Measurements from ENCODE around the gene PLCL1.

Gene PLCL1

GRCh38 chr2:197927994-197928393, 123.6 kb downstream of the PLCL1 start:
- no peak for DNase-seq (ENCODE audit: low read depth)

DNA sequence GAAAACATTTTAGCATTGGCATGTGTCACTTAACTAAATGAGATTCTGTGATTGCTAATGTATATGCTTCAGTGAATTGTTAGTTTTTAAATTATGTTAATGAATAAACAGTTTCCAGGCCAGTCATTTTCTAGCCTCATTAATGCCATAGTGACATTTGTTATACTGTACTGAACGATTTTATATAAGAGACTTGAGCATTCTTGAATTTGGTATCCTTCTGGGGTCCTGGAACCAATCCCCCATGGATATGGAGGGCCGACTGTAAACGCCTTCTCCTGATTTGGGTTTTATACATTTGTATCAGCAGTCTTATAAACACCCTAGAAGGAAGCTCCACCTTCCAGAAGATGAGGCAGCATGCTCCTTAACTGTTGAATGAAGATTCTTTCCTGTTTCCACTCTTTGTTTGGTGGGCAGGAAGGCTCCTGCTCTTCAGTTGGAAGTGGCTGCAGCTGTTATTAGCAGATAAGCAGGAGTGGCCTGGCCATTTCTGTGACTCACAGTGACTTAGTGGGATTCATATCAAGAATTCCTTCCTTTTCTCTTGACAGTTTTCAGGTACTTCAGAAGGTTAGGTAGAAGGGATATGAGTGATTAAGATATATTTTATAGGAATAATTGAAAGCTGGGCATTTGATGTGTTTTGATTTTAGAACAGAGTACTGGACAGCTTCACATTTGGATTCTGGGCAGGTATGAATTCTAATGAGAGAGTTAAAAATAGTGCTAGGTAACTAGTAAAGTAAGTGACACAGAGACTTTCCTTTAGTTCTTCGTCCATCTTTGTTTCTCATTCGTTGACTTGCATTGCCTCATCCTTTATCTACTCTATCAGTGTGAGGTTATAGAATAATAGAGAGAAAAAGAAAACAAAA, 124.9 kb downstream of the PLCL1 start:
- no peak for DNase-seq (ENCODE audit: low read depth)

DNA sequence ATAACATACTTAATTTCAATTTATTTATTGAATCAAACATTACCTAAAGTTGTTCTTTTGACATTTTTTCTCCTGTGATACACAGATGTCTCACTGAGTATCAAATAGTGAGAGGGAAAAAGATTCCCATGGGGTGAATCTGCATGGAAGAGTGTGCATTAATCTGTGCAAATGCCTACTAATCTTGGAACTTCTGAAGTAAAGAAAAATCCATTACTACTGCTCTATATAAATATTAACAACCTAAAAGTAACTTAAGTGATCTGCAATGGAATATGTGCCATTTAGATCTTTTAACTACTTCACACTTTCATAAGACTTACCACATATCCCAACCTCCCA, 125.5 kb downstream of the PLCL1 start:
- no peak for DNase-seq (ENCODE audit: low read depth)

DNA sequence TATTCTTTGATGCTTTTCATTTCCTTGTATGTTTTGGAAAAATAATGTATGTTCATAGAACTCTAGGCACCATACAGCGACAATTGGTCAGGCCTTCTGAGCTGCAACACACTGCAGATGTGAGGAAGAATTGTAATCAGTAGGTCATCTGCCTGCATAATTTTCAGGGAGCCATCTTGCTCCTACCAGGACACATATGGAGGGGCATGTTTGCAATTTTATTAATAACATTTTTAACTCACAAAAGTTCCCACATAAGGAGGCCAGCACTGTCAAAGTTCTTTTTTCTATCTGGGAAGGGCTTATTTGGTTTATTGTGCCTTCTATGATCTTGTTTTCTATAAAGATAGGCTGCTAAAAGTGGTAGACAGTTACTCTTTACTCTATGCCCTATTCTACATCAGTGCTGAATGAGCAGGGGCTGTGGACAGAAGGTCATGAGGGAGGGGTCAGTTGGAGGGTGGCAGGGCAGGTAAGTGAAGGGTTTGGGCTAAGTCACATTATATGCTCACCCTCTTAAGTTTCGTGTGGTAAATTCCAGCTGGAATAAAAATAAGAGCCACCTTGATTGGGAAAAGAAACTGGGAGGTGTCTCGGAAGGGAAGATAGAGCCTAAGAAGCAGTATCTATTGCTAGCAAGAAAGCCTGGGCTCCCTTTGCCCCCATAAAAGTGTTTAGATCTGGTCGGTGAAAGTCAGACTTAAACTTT, 126.3 kb downstream of the PLCL1 start:
- DNase-seq (ENCODE audit: low read depth) = no peak

DNA sequence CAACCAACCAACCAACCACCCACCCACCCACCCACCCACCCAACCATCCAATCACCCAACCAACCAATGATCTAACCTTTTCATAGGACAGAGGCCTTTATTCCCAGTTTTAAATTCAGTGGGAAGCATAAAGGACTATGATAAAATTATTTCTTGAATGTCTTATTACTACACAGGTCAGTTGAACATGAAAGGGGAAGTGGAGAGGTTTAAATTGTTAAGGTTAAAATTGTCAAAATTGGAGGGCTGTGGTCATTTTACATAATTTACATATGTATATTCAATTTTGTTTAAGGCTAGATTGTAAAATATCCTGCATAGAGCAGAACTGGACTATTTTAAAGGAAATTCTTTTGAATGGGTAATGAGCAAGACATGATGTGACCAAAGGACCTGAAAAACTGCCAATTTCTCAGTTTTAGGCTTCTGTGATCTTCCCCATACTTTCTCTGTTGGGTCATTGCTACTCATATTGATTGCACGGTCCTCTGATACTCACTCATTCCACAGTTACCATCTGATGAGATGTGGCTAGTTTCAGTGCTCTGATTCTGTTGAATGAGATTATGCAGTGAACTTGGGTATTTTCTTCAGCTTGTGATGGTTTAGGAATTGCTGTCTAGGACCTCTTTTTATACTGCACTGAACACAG, 127.4 kb downstream of the PLCL1 start:
- DNase-seq (ENCODE audit: low read depth) = no peak

DNA sequence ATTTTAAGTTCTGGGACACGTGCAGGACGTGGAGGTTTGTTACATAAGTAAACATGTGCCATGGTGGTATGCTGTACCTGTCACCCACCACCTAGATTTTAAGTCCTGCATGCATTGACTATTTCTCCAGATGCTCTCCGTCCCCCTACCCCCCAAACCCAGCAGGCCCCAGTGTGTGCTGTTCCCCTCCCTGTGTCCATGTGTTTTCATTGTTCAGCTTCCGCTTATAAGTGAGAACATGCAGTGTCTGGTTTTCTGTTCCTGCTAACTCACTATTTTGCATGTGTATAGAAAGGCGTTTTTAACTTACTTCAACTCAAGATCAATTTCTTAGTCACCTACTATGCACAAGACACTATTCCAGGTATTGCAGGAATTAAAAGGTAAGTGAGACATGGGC, 128.0 kb downstream of the PLCL1 start:
- no peak for DNase-seq (ENCODE audit: low read depth)

DNA sequence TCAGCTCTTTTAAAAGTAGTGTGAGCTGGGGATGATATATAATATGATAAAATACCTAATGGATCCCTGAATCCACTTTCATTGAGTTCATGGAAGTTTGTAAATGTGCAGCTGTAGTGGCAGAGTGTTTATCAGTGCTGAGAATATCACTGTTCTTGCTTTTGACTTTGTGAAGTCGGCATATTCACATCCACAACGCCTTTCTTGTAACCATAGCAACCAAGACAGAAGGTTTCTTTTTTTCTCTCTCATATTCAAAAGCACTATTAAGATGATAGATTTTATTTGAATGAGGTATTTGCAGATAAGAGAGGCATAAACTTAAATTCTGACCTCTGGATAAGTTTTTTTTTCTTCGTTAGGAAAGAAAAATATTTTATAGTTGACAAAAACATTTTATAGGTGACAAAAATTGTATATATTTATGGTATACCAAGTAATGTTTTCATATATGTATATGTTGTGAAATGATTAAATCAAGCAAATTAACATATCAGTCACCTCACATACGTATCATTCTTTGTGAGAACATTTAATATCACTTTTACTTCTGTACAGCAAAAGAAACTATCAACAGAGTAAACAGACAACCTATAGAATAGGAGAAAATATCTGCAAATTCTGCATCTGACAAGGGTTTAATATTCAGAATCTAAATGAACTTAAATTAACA, 130.0 kb downstream of the PLCL1 start:
- no peak for DNase-seq (ENCODE audit: low read depth)

DNA sequence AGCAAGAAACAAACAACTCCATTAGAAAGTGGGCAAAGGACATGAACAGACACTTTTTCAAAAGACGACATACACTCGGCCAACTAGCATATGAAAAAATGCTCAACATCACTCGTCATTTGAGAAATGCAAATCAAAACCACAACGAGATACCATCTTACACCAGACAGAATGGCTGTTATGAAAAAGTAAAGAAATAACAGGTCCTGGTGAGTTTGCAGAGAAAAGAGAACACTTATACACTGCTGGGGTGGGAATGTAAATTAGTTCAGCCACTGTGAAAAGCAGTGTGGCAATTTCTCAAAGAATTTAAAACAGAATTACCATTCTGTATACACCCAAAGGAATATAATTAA, 130.5 kb downstream of the PLCL1 start:
- no peak for DNase-seq (ENCODE audit: low read depth)

GRCh38 chr2:197937814-197938213, 133.4 kb downstream of the PLCL1 start:
- no peak for DNase-seq (ENCODE audit: low read depth)

- DNase-seq (ENCODE audit: low read depth) = no peak
Observed at GRCh38 chr2:197938555-197938954, 134.2 kb downstream of the PLCL1 start.

DNA sequence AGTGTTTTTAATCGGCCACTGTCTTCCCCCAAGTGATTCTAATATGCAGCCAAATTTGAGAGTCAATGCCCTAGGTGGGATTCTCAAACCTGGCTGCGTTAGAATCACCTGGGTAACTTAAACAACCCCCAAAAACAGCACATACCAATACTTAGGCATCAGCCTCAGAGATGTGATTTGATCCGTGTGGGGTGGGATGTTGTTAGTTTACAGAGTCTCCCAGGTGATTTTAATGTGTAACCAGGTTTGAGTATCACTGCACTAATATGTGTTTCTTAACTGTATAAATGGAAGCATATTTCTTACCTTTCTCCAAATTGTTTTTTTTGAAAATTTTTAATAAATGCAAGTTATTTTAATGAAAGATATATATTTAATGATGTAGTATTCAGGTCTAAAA, 135.4 kb downstream of the PLCL1 start:
- no peak for DNase-seq (ENCODE audit: low read depth)

DNA sequence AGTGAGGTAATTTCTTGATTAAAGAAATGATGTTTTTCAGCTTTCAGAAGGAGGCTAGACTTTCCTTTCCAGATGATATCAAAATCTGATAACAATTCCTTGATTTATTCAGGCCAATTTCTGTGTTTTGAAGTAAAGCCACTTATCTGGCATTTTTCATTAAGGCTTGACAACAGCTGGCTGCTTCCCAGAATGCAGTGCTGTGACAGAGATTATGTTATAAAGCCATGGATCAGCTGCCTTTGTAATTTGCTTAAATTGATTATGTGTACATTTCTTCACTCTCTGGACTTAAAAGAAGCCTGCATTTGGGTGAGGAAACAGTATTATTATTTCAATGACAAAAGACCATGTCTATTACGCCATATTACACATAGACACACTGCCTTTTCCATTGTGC, 136.0 kb downstream of the PLCL1 start:
- DNase-seq (ENCODE audit: low read depth) = no peak

GRCh38 chr2:197941715-197942114, 137.3 kb downstream of the PLCL1 start:
- DNase-seq (ENCODE audit: low read depth) = no peak

DNA sequence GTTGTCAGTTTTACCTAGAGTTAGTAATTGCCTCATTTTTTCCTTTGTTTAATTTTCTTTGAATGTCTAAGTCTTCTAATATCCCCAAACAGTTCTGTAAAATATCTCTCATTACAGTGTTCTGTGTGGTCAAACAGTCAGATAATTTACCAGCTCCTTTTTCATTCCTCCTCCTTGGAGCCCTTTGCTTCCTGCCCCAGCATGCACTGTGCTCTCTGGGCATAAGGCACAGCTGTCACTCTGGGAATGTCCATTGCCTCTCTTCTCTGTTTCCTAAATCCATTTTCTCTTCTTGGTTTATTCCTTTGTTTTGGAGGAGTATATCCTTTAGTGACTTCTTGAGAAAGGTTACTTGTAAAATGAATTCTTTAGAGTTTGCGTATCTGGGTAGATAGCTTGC, 139.3 kb downstream of the PLCL1 start:
- no peak for DNase-seq (ENCODE audit: low read depth)

- DNase-seq (ENCODE audit: low read depth) = no peak
Observed at GRCh38 chr2:197944416-197945096, 140.2 kb downstream of the PLCL1 start.

DNA sequence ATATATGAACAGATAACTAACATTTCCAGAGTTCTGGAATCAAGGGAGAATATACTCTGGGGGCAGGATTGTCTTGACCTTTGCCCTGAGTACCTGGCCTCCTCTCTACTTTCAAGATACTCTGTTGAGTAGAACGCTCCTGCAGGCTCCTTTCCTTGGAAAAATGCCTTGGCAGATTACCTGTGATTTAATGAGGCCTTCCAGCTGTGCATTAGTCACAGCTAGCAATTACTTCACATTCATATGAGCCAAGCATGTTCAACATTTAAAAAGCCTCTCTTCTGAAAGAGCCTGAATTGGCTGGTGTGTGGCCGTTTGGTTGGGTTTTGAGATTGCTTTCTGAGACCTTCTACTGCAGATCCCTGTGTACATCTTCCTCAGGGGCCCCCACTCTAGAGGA, 142.2 kb downstream of the PLCL1 start:
- DNase-seq (ENCODE audit: low read depth) = no peak

DNA sequence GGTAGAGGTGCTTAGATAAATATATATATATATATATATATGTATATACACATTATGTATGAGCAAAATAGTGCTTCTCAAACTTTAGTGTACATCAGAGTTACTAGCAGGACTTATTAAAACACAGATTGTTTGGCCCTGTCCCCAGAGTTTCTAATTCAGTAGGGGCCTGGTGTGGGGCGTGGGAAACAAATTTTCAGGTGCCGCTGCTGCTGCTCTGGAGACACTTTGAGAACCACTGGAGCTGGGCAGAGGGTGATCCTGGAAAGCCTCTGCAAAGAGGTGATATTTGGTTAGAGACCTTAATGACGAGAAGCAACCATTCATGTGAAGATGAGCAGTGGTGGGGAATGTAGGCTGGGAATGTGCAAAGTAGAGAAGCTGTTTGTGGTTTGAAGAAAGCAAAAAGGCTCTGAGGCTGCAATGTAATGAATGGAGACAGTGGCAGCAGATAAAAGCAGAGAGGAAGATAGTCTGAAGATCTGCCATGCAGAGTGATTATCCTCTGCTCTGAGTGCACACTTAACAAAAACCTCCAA, 142.9 kb downstream of the PLCL1 start:
- no peak for DNase-seq (ENCODE audit: low read depth)

GRCh38 chr2:197949224-197949623, 144.8 kb downstream of the PLCL1 start:
- no peak for DNase-seq (ENCODE audit: low read depth)

DNA sequence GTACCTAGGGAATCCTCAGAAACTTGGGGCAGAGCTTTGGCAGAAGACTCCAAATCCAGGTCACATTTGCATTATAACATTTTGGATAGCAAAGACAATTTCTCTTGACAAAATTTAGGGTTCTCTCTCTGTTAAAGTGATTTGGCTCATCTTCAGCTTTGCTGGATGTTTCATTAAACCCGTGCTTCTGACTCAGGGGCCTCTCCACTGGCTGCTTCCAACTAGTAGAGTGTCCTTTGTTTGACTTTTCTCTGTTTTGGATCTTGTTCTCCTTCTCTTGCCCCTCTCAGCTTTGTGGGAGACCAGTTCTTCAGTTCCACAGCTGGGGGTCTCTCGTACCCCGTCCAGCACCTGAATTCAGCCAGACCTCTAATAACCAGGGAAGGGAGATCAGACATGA, 145.6 kb downstream of the PLCL1 start:
- no peak for DNase-seq (ENCODE audit: low read depth)

DNA sequence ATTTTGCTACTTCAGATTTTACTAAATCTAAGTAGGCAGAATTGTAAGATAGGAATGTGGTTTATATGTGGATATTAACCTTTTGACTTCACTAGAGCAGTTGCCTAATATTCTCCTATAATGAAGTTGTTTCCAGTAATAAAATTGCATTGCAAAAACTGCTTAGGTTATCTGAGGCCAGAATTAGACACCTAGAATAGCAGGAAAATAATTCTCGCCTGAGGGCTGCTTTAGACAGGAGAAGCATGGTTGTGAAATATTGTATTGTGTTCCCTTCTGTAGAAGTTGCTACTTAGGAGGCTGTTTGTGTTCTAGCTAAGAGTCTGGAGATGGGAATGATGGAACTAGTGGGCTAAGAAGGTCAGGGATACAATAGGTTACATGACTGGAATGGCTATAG, 146.3 kb downstream of the PLCL1 start:
- DNase-seq (ENCODE audit: low read depth) = no peak

DNA sequence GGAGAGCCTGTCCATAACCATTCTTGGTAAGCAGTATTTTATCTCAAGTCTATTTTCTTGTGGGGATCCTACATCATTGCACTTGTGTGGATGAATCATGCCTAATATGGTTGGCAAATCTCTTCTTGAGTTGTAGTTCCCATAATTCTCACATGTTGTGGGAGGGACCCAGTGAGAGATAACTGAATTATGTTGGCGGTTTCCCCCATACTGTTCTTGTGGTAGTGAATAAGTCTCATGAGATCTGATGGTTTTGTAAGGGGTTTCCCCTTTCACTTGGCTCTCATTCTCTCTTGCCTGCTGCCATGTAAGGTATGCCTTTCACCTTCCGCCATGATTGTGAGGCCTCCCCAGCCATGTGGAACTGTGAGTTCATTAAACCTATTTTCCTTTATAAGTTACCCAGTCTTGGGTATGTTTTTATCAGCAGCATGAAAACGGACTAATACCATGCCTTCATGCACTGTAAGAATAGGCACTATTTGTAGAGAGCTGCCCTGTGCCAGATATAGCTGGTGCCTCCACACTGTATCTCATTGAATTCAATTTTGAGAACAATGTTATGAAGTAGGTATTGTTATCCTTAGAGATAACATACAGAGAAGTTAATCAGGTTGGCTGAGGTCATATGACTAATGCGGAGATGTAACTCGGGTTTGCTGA, 148.3 kb downstream of the PLCL1 start:
- DNase-seq (ENCODE audit: low read depth) = no peak

Data from HS-27A (cell line).